Measurements from ENCODE around the gene ICAM1.

The ICAM1 gene

DNA sequence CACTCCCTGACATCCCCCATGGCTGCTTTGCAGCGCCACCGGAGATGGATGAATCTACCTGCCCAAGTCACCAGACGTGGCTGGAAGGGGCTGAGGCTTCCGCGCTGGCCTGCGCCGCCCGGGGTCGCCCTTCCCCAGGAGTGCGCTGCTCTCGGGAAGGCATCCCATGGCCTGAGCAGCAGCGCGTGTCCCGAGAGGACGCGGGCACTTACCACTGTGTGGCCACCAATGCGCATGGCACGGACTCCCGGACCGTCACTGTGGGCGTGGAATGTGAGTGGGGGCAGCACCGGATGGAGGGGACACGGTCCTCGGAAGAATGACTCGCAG lies 23.4 kb downstream of the ICAM1 start:
- H3K9ac ChIP-seq (ENCODE audit: low read length): no peak overlapping the region
- no peak overlapping the region for H3K18ac ChIP-seq (ENCODE audit: low read length)
- no peak overlapping the region for H4K8ac ChIP-seq (ENCODE audit: low read depth, low read length)
- peak; percentile 40 for DNase-seq
- no peak overlapping the region for H3K4ac ChIP-seq (ENCODE audit: low read depth, low read length)
- H3K4me1 ChIP-seq (ENCODE audit: control insufficient read depth, low read depth, low read length): peaks cover 5% of the 10 kb centered on the region
- no peak overlapping the region for H3K27ac ChIP-seq (ENCODE audit: low read depth, low read length)
- WGBS (ENCODE audit: extremely low coverage, insufficient coverage, low lambda C conversion rate): no CpG with 5 or more reads among the region's 25 CpGs
- H2BK15ac ChIP-seq (replicated peaks; ENCODE audit: low read depth): no peak overlapping the region
- no peaks in the 10 kb centered on the region for H3K79me2 ChIP-seq (ENCODE audit: control insufficient read depth, insufficient read depth, low read length)
- no peaks in the 10 kb centered on the region for H3K79me1 ChIP-seq (ENCODE audit: low read length)
- no peak overlapping the region for H2BK5ac ChIP-seq (ENCODE audit: low read length)
- H4K5ac ChIP-seq (ENCODE audit: low read length): no peak overlapping the region
- no peak overlapping the region for H3K23ac ChIP-seq (ENCODE audit: low read length)
- peaks cover 45% of the 10 kb centered on the region for H3K27me3 ChIP-seq (ENCODE audit: insufficient read depth, low read length, poor library complexity)
- no peak overlapping the region for H3K56ac ChIP-seq (ENCODE audit: low read length)
- H2AK5ac ChIP-seq (ENCODE audit: low read length): no peak overlapping the region
- no peak overlapping the region for H3K4me3 ChIP-seq (ENCODE audit: low read length)
- H2BK120ac ChIP-seq (ENCODE audit: low read depth, low read length): no peak overlapping the region
- H3K4me2 ChIP-seq (ENCODE audit: low read length): no peak overlapping the region
- no peaks in the 10 kb centered on the region for H3K36me3 ChIP-seq (ENCODE audit: control insufficient read depth, insufficient read depth, low read length)

DNA sequence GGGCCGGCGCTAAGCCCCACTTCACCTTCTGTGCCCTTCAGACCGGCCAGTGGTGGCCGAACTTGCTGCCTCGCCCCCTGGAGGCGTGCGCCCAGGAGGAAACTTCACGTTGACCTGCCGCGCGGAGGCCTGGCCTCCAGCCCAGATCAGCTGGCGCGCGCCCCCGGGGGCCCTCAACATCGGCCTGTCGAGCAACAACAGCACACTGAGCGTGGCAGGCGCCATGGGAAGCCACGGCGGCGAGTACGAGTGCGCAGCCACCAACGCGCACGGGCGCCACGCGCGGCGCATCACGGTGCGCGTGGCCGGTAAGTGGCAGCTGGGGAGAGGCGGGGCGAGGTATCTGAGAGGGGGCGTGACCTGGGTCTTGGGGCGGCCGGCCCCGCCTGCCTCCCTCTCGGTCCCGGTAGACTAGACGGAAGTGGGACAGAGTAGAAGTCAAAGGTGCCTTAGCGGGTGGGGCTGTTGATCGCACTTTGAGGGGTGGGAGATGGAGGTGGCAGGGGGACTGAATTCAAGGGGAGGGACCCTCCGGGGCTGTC lies 24.5 kb downstream of the ICAM1 start:
- Histone ChIP-seq H3K36me3 (ENCODE audit: control insufficient read depth, insufficient read depth, low read length) (no peaks in the 10 kb centered on the region), H3K79me1 (ENCODE audit: low read length) (no peaks in the 10 kb centered on the region), H2BK5ac (ENCODE audit: low read length) (no peak overlapping the region), H2BK15ac (replicated peaks; ENCODE audit: low read depth) (no peak overlapping the region), H3K23ac (ENCODE audit: low read length) (no peak overlapping the region), H2BK120ac (ENCODE audit: low read depth, low read length) (no peak overlapping the region), H3K4me1 (ENCODE audit: control insufficient read depth, low read depth, low read length) (peaks cover 3% of the 10 kb centered on the region), H3K79me2 (ENCODE audit: control insufficient read depth, insufficient read depth, low read length) (no peaks in the 10 kb centered on the region), H3K4ac (ENCODE audit: low read depth, low read length) (no peak overlapping the region), H2AK5ac (ENCODE audit: low read length) (no peak overlapping the region), H3K4me3 (ENCODE audit: low read length) (no peak overlapping the region), H4K8ac (ENCODE audit: low read depth, low read length) (no peak overlapping the region), H3K27ac (ENCODE audit: low read depth, low read length) (no peak overlapping the region), H3K18ac (ENCODE audit: low read length) (no peak overlapping the region), H3K27me3 (ENCODE audit: insufficient read depth, low read length, poor library complexity) (peaks cover 39% of the 10 kb centered on the region), H3K56ac (ENCODE audit: low read length) (peak overlapping the region; percentile 34), H3K9ac (ENCODE audit: low read length) (no peak overlapping the region), H3K4me2 (ENCODE audit: low read length) (peak overlapping the region; percentile 68), H4K5ac (ENCODE audit: low read length) (no peak overlapping the region)
- WGBS (ENCODE audit: extremely low coverage, insufficient coverage, low lambda C conversion rate): no CpG with 5 or more reads among the region's 48 CpGs
- DNase-seq: peak; percentile 40

DNA sequence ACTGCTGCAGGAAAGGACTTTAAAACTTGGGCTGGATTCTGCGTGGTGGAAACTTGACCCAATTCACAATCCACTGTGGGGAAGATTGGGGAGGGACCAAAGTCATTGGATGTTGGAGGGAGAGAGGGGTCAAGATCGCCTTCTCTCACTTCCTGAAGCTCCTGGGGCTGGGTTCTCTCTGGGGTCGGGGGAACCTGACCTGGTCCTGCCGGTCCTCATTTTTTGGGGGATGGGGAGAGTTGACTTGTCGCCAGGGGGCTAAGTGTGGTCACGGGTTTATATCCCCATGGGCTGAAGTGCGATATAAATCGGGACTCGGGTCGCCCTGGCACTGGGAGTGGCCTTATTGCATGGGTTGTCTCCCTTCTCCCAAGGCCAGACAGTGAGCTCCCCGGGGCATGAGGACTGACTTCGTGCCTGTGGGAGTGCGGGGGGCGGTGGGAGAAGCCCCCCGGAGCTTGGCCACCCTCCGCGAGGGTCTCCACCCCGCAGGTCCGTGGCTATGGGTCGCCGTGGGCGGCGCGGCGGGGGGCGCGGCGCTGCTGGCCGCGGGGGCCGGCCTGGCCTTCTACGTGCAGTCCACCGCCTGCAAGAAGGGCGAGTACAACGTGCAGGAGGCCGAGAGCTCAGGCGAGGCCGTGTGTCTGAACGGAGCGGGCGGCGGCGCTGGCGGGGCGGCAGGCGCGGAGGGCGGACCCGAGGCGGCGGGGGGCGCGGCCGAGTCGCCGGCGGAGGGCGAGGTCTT lies 25.1 kb downstream of the ICAM1 start:
- H3K4me3 ChIP-seq (ENCODE audit: low read length): peak overlapping the region; percentile 3
- H3K36me3 ChIP-seq (ENCODE audit: control insufficient read depth, insufficient read depth, low read length): no peaks in the 10 kb centered on the region
- H3K23ac ChIP-seq (ENCODE audit: low read length): no peak overlapping the region
- WGBS (ENCODE audit: extremely low coverage, insufficient coverage, low lambda C conversion rate): no CpG with 5 or more reads among the region's 58 CpGs
- no peak overlapping the region for H2AK5ac ChIP-seq (ENCODE audit: low read length)
- no peak overlapping the region for H4K5ac ChIP-seq (ENCODE audit: low read length)
- H4K8ac ChIP-seq (ENCODE audit: low read depth, low read length): no peak overlapping the region
- no peaks in the 10 kb centered on the region for H3K79me1 ChIP-seq (ENCODE audit: low read length)
- H3K27me3 ChIP-seq (ENCODE audit: insufficient read depth, low read length, poor library complexity): peaks cover 33% of the 10 kb centered on the region
- H3K79me2 ChIP-seq (ENCODE audit: control insufficient read depth, insufficient read depth, low read length): no peaks in the 10 kb centered on the region
- no peak overlapping the region for H3K18ac ChIP-seq (ENCODE audit: low read length)
- no peak overlapping the region for H3K27ac ChIP-seq (ENCODE audit: low read depth, low read length)
- peak; percentile 37 for DNase-seq
- H3K4me2 ChIP-seq (ENCODE audit: low read length): peak overlapping the region; percentile 68
- no peaks in the 10 kb centered on the region for H3K4me1 ChIP-seq (ENCODE audit: control insufficient read depth, low read depth, low read length)
- no peak overlapping the region for H3K4ac ChIP-seq (ENCODE audit: low read depth, low read length)
- peak overlapping the region; percentile 41 for H3K9ac ChIP-seq (ENCODE audit: low read length)
- no peak overlapping the region for H2BK5ac ChIP-seq (ENCODE audit: low read length)
- H2BK120ac ChIP-seq (ENCODE audit: low read depth, low read length): no peak overlapping the region
- H3K56ac ChIP-seq (ENCODE audit: low read length): peak overlapping the region; percentile 73
- no peak overlapping the region for H2BK15ac ChIP-seq (replicated peaks; ENCODE audit: low read depth)

DNA sequence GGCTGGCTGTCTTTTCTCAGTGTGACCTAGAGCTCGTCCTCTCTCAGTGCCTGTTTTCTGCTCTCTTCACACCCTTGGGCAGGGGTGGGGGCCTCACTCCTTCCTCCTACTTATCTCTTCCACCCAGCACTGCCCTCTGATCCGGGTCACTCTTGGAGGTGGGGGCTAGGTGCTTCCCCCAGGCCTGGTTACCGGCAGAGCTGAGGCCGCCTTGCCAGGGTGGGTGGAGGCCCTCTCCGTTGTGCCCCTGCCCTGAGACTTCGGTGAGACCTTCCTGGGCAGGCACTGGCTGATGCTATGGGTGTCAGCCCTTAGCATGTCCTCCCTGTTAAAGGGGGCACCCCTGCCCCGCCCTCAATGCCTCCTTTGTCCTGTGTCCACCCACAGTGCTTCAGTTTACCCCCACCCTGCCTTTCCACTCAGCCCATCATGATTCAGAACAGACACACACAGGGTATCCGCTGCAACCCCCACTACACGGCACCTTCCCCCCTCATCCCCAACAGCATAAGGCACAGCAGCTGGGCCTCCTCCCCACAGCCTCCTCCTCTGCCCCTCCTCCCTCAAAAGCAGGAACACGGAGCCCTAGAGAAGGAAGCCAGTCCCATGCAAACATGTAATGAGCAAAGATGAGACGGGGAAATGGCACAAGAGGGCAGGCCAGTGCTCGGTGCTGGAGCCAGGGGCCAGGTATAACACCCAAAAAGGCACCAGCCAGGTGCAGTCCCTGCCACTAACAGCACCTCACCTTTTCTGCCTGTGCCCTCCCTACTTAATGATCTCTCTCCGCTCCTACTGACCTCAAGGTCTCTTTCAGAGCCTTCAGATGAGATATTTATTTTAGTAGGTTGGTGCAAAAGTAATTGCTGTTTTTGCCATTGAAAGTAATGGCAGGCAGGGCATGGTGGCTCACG lies 28.9 kb downstream of the ICAM1 start:
- no peak overlapping the region for H3K27ac ChIP-seq (ENCODE audit: low read depth, low read length)
- DNase-seq: no peak
- H2BK5ac ChIP-seq (ENCODE audit: low read length): no peak overlapping the region
- H2BK120ac ChIP-seq (ENCODE audit: low read depth, low read length): no peak overlapping the region
- no peak overlapping the region for H3K4me2 ChIP-seq (ENCODE audit: low read length)
- H4K8ac ChIP-seq (ENCODE audit: low read depth, low read length): no peak overlapping the region
- peaks cover 10% of the 10 kb centered on the region for H3K27me3 ChIP-seq (ENCODE audit: insufficient read depth, low read length, poor library complexity)
- no peak overlapping the region for H2BK15ac ChIP-seq (replicated peaks; ENCODE audit: low read depth)
- H3K79me1 ChIP-seq (ENCODE audit: low read length): no peaks in the 10 kb centered on the region
- no peak overlapping the region for H3K4me3 ChIP-seq (ENCODE audit: low read length)
- no peak overlapping the region for H3K23ac ChIP-seq (ENCODE audit: low read length)
- H3K36me3 ChIP-seq (ENCODE audit: control insufficient read depth, insufficient read depth, low read length): no peaks in the 10 kb centered on the region
- no peak overlapping the region for H2AK5ac ChIP-seq (ENCODE audit: low read length)
- WGBS (ENCODE audit: extremely low coverage, insufficient coverage, low lambda C conversion rate): no CpG with 5 or more reads among the region's 14 CpGs
- no peak overlapping the region for H4K5ac ChIP-seq (ENCODE audit: low read length)
- no peak overlapping the region for H3K56ac ChIP-seq (ENCODE audit: low read length)
- H3K18ac ChIP-seq (ENCODE audit: low read length): no peak overlapping the region
- H3K4me1 ChIP-seq (ENCODE audit: control insufficient read depth, low read depth, low read length): no peaks in the 10 kb centered on the region
- H3K4ac ChIP-seq (ENCODE audit: low read depth, low read length): no peak overlapping the region
- no peaks in the 10 kb centered on the region for H3K79me2 ChIP-seq (ENCODE audit: control insufficient read depth, insufficient read depth, low read length)
- H3K9ac ChIP-seq (ENCODE audit: low read length): no peak overlapping the region

DNA sequence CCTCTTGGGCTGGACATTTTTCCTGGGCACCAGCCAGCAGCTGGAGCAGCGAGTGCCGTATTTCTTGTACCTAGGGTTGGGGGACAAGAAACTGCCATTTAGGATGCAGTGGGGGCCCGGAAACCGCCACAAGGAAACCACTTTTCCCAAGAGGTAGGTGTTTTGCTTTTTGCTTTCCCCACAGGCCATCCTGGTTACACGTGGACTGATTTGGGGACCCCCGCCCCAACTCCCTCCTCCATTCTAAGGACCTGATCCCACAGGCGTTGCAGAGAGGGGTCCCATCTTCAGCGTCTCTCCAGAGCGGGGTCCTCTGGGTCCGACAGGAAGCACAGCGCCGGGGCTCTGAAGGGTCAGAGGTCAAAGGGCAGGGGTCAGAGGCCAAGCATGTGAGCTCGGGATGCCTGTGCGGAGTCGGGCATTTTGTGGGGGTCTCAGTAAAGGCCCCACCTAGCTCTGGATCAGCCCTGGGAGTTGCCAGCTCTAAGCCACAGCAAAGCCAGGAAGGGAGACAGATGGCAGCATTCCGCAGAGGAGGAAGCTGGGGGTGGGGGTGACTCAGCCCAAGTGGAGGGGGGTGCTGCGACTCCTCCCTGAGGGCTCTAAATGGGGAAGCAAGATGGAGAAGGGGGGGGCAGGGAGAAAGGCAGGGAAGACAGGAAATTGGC lies 34.4 kb downstream of the ICAM1 start:
- H2AK5ac ChIP-seq (ENCODE audit: low read length): no peak overlapping the region
- DNase-seq: no peak

More for the DNA sequence above, 34.4 kb downstream of the ICAM1 start:
- Histone ChIP-seq H4K8ac (ENCODE audit: low read depth, low read length) (no peak overlapping the region), H3K18ac (ENCODE audit: low read length) (no peak overlapping the region), H3K79me2 (ENCODE audit: control insufficient read depth, insufficient read depth, low read length) (no peaks in the 10 kb centered on the region), H3K9ac (ENCODE audit: low read length) (no peak overlapping the region), H3K23ac (ENCODE audit: low read length) (no peak overlapping the region), H3K4me2 (ENCODE audit: low read length) (no peak overlapping the region), H2BK120ac (ENCODE audit: low read depth, low read length) (no peak overlapping the region), H3K56ac (ENCODE audit: low read length) (no peak overlapping the region), H3K27me3 (ENCODE audit: insufficient read depth, low read length, poor library complexity) (no peaks in the 10 kb centered on the region), H3K4me3 (ENCODE audit: low read length) (no peak overlapping the region), H4K5ac (ENCODE audit: low read length) (no peak overlapping the region), H3K79me1 (ENCODE audit: low read length) (no peaks in the 10 kb centered on the region), H2BK5ac (ENCODE audit: low read length) (no peak overlapping the region), H3K27ac (ENCODE audit: low read depth, low read length) (no peak overlapping the region), H3K4me1 (ENCODE audit: control insufficient read depth, low read depth, low read length) (no peaks in the 10 kb centered on the region), H2BK15ac (replicated peaks; ENCODE audit: low read depth) (no peak overlapping the region), H3K4ac (ENCODE audit: low read depth, low read length) (no peak overlapping the region), H3K36me3 (ENCODE audit: control insufficient read depth, insufficient read depth, low read length) (no peaks in the 10 kb centered on the region)
- WGBS (ENCODE audit: extremely low coverage, insufficient coverage, low lambda C conversion rate): no CpG with 5 or more reads among the region's 17 CpGs

All from mesendoderm (in vitro differentiated cells).